ELR (cell line): ENCODE measurements around the gene NEK7.

Source experiments
- DNase-seq: peaks from one replicate; pipeline ENCODE4 v3.0.0-alpha.2; 2015; ENCODE audit warnings: low read depth

Gene NEK7

DNA sequence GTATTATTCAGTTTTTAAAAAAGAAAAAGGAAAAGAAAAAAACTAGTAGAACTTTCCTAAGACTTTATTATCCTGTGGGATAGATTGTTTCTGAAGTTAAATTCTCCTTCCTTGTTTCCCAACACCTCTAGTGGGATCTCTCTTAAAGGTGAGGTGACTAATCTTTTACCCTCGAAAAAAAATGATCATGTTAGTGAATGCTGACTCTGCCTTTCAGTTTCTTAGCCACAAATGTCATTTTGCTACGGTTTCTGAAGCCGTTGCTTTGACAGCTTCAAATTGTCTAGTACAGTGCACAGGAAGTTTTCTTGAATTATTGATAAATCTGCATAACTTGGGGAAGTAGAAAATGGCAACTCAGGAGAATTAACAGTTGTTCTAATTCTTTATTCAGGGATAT is 13.0 kb upstream of the NEK7 start:
- DNase-seq: no peak

DNA sequence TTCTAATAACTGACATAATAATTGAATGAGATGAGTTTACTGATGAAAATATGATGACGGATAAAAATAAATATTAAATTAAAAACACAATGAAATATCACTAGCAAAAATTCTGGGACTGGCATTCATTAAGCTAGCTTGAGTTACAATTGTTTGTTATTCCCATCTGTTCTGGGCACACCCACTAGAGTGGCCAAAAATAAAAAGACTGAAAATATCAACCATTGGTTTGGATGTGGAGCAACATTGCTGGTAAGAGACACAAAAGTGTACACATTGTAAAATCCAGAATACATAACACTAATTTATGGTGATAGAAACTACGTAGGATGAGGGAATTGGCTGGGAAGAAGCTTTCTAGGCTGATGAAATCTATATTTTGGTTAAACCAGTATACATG is 9.6 kb upstream of the NEK7 start:
- no peak for DNase-seq

DNA sequence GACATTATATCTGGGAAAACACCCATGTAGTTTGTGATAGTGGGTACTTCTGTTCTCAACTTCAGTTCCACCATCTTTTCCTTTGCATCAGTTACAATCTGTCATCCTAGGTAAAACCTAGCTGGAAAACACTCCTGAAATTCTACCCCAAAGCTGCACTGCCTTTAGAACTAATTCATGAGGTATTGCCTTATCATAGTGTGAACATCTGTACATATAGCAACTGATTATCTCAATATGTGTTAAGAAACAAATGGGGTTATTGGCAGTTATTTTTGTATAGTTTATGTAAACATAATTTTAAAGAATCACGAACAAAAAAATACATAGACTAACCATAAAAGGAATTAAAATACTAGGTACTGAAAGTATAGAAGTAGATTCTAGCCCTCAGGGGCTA is 6.4 kb upstream of the NEK7 start:
- DNase-seq: no peak

DNA sequence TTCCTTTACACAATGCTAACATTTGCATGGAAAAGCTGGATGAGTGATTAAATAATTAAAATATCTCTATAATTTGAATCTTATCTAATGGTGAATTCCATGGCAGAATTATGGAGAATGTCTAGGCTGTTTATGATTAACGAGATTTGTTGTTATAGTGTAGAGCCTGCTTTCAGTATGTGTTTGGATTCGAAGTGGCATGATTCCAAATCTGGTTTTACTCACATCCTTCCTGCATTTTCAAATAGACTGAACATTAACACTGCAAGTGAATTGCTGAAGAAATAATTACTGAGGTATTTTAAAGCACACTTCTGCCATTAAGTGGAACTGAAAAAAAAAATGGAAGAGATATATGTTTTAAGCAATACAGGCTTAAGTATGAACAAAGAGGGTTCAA is 5.1 kb upstream of the NEK7 start:
- peak; percentile 31 for DNase-seq

DNA sequence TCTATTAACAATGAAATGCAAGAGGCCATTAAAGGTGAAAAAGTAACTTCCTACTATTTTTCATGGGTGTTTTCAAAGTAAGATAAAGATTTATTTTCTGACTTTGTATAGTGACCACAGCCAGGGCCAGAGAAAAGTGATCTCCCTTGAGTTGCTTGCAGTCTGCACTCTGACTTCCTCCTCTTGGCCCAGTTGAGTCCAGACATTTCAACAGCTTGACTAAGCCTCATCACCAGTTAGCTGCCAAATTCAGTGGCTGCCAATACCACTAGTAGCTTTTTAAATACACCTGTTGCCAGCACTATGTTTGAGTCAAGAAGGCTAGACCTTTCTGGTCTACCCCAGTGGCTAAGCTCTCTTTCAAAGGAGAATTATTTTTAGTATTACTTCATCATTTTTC is 3.7 kb upstream of the NEK7 start:
- peak; percentile 23 for DNase-seq

DNA sequence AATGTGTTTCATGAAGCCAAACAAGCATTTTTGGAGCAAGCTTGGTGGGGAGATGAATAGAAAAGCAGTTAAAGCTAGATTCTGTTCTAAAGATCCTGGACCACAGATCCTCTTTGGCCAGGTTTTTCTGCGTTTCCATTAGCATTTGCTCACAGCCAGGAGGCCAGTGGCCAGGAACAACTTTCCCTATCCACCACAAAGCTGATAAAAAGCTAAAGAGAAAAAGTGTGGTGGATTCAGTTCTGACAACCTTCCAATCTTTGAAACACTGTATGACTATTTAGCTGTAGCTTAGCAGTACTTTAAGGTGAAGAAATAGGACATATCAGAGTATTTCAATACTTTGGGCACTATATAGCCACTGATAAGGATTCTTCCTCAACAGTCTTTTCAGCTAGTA is 3.0 kb upstream of the NEK7 start:
- no peak for DNase-seq

DNA sequence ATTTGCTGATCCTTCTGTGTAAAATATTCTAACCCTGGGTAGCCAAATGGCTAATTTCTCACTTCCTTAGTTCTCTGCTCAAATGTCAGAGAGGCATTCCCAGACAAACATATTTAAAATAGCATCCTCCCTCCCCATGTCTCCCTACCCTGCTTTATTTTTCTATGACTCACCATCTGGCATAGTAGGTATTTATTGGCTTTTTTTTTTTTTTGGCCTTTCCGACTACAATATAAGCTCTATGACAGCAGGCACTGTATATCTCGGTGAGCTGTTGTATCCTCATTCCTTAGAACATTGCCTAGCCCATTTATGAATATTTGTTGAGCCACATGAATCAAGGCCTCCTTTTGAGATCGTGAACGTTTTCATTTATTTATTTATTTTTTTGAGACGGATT is 1.5 kb upstream of the NEK7 start:
- peak; percentile 82 for DNase-seq

DNA sequence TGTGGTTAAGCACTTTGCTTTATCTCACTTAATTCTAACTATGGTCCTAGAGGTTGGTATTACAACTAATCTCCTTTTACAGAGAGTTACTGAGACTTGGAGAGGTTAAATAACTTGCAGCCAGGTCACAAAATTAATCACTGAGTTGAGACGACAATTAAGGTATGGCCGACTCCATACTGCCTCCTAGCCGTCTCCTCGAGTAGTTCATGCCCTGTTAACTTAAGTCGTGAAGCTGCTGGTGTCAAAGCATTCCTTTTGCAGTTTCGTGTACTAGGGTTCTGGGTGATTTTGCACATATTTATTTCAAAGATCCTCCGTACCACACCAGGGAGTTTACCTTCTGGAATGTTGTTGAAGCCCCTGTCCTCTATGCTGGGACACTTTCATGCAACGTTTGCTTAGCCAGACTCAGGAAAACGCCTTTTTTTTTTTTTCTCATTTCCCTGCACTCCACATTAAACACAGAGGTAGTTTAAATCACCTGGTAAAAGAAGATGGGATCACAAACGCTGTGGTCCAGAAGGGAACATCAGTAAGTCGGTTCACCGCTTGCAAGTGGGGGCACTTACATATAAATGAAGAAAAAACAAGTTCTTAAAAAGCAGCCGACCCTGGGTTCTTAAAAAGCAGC is 570 bp upstream of the NEK7 start:
- peak; percentile 80 for DNase-seq

DNA sequence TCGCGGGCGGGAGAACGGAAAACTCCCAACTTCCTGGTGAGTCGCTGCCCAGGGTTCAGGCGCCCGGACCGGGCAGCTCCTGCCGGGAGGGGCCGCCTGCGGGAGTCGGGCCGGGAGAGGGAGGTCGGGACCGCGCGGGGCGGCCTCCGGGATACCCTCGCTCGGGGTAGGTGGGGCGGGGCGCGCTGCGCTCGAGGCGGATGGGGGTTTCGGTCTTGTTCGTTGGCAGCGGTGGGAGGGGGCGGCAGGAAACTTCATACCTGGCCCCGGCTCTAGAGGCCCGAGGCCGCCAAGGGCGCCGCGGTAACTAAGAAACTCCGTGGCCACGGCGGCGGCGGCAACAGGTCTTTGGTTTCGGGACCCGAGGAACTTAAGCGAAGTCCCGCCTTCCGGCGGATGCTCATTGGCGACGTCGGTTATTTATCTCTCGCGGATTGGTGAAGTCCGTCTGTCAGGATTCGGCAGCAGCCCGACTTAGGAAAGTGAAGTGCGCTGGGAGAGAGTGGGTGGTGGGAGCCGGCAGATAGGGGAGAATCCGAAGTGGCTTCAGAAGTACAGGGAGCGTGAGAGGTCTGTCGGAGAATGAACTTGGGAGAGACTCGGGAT is 546 bp downstream of the NEK7 start:
- DNase-seq: peak; percentile 96

DNA sequence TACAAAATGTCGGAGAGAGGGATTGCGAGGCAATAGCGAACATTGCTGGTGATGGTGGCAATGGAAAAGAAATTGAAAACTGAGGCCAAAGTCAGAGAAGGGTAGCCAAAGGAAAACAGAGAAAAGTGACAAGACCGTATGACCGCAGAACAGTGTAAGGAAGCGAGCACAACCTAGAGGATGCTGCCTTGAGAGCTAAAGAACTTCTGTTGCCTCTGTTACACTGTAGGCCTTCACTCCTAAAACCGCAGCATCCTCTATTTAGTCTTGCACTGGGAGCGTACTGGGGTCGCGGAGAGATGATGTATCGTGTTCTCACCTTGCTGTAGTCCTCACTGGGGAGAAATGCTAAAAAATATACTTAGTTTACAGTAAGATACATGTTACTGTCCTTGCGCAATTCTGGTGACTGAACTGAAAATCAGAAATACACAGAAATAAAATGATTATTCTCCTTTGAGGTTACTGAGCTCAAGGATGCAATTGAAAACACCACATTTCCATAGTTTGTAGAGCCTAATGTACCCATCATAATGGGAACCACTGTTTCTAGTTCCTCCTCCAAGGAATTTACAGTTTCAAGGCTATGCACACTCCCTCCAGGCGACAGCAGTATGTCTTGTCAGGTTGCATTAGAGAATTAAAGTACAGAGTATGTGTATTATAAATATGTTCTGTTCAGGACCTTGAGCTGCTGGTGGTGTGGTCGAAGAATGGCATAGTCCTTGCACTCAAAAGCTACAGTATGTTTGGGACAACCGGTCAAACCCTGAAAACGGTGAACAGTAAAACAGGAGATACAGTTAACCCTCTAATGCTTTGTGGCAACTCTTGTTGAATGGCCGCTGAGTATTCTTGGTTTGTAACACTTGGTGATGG is 1.3 kb downstream of the NEK7 start:
- peak; percentile 68 for DNase-seq

DNA sequence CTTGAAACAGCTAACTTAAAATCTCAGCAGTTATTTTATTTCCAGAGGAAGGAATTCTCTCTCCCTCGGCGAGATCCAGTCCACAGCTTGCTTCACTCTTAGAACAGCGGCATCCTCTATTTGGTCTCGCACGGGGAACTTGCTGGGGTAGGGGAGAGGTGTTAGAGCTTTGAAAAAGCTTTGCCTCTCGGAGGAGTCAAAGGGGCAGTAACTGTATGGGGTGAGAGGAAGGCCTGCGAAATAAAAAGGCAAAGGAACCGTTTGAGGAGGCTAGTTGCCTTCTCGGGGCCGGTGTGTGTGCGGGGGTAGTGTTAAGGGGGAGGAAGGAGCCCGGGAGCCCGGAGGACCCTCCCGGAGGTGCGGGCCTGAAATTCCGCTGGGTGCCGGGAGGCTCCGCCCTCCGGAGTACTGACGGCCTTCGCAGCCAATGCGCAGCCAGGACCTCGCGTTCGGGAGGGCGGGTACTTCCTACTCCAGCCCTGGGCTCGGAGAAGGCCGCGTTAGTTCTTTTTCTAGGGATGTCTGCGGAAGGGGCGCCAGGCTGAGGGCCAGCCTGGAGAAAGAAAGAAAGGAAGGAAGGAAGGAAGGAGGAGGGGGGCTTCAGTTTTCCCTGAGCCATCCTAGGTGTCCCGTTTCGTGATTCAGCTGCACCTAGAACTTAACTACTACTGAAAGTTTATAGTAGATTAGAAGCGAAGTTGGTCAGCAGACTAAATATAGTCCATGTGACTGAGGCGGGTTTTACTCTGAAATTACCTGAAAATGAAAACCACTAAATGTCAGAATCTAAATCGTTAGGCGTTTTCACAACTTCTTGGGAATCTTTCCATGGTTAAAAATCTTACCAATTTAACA is 2.2 kb downstream of the NEK7 start:
- DNase-seq: peak; percentile 94

DNA sequence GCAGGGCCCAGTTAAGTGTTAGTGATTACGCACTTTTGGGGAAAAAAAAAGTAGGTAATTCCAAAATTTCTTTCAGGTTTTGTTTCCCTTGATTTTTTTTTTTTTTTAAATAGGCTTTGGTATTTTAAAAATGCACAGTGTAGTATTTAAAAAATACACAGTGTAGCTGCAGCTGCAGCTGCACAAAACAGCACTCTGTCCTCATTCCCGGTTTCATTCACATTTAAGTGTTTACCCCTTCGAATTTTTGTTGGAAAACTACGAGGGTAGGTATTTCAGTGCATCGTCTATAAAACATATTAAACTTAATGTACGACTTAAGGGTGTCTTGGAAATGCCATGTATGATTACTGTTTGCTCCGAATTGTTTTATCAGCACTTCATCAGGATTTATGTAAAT is 3.4 kb downstream of the NEK7 start:
- no peak for DNase-seq

DNA sequence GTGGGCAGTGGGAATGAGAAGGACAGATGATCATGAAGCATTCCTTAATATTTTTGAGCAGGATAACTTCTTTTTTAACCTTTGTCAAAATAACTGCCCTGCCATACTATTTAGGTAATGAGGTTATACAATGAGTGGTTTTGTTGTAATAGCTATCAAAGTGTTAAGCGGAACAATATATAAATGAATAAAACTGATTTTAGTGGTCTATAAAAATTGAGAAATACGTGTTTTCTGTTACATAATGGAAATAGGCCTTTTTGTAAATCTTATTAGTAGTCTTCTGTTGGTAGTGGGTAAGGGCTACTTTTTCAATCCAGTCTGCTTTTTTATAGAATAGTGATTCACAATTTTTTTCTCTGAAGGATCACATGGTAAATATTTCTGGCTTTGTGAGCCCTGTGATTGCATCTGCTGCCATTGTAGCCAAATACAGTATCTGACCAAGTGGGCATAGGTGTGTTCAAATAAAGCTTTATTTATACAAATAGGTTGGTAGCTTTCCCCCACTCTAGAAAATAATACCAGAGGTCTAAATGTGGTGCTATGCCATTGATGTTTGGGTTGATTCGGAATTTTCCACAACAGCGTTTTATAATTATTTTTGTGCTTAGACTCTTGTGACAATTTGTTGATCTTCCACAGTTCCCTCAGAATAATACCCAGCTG is 4.3 kb downstream of the NEK7 start:
- DNase-seq: no peak

DNA sequence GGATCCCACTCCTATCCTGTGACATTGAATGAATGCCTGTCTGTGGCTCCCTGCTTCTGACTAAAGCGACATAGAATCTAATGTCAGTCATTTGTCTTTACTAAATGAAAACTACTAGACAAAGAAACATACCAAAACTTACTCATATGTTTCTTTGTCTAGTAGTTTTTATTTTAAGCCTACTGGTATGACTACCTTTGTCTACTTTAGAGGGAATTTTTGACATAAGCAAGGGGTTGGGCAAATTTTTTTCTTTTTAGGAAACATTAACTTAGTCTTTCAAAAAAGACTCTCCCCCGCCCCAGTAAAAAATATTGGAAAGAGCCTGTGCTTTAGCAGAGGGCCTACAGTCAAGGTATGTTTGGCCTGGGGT is 4.9 kb downstream of the NEK7 start:
- no peak for DNase-seq

DNA sequence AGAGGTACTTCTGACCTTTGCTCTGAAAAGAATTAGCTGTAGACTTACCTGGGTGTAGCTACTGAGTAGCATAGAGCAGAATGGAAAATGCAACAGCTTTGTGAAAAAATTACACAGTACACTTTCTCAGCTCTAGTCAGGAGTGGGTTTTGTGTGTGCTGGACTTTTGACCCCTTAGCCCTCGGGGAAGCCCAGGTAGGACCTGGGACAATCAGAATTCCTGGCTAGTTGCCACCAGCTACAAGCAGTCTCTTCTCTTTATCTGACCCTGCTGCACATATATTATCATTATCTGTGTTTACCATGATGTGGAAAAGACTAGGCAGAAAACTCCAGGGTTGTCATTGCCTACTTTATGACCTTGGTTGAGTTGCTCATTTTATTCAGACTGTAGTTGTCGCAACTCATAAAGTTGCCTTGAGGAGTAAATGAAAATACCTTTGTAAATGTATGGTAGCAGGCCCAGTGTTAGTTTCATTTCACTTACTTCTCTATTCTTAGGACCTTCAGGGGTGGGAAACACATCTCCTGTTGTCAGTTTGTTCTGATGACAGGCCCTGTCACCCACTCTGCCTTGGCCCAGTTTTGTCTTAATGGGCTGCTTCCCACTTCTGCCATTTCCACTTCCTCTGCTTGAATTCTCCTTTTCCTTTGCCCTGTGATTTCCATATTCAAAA is 5.4 kb downstream of the NEK7 start:
- DNase-seq: no peak

DNA sequence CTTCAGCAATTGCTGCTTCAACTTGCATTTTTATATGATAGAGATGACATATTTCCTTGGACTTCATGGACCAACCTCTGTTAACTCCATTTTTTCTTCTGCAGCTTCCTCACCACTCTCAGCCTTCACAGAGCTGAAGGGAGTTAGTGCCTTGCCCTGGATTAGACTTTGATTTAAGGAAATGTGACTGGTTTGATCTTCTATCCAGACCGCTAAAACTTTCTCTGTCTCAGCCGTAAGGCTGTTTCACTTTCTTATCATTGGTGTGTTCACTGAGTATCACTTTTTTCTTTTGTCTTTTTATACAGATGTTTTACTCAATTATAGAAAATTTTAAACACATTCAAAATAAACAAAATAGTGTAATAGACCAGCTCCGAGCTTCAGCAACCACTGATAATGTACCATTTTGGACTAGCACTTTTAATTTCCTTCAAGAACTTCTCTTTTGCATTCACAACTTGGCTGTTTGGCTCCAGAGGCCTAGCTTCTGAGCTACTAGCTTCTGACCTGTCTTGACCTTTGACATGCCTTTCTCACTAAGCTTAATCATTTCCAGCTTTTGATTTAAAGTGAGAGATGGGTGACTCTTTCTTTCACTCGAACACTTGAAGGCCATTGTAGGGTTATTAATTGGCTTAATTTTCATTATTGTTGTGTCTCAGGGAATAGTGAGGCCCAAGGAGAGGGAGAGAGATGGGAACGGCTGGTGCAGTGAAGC is 9.3 kb downstream of the NEK7 start:
- DNase-seq: no peak

DNA sequence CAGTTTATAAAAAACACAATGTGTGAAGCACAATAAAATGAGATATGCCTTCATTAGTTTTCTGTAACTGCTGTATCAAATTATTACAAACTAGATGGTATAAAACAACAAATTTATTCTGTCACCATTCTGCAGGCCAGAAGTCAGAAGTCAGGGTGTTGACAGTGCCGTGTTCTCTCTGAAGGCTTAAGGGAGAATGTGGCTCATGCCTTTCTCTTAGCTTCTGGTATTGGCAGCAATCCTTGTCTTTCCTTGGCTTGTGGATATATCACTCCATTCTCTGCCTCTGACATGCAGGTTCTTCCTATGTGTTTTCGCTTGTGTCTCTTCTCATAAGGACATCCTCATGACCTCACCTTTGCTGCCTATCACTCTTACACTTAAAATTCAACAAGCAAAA is 10.1 kb downstream of the NEK7 start:
- DNase-seq: no peak

DNA sequence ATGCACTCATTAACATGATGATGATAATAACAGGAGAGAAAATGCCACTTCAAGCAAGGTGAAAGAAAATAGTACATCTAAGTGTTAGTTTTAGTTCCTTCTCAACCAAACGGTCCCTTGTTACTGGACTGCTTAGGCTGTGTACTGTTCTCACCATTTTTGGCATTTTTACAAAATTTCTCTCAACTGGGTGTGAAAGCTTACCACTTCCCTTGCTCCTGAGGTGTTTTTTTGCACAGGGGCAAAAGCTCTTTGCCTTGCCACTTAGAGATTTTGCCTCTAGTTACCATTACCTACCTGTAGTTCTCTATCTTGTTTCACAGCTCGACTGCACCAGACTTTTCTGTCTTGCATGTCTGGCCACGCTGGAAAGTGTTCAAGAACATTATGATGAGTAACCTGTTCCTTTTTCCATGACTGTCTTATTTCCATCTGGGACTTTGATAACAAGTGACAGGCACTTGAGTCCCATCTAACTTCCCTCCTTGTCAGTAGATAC is 10.7 kb downstream of the NEK7 start:
- DNase-seq: peak; percentile 48

DNA sequence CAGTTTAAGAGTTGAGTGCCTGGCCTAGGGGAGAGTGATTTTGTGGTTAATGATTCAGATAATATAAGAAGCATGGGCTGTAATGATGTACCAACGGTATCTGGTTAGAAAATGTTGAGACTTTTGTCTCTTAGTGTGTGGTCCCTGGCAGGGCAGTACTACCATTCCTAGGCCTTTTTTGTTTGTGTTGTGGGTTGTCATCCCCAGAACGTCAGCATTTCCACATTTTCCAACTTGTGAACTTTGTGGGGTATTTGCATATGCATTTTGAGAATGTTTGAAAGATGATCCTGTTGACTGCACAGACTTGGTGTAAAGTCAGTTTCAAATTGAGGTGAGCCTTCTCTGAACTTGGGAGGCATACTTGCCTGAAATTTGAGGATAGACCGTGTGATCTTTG is 11.4 kb downstream of the NEK7 start:
- peak; percentile 66 for DNase-seq

DNA sequence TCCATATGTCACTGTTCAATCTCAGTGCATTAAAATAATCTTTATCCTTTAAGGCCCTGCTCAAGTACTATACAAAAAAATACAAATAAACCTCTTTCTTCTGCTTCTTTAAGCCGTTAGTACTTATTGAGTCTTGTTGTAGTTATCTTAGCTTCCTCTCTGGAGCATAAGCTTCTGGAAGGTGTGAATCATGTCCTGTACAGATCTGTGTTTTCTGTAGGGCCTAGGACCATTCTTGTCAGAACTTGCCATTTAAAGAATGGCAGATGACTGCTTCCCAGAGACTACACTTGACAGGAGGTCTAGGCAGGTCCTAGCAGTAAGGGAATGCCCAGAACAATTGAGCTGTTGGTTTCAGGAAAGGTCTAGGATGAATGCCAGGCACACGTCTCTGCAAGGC is 12.9 kb downstream of the NEK7 start:
- no peak for DNase-seq
